ENCODE data around the gene ALK. TPM values are rescaled to one million over a fixed set of nuclear protein-coding genes. Genes with fewer than 3 reads are reported as not detected.

Gene ALK
- polyA plus RNA-seq, 3 donors, result not detected

- H2AFZ ChIP-seq (ENCODE audit: insufficient read depth, low read depth, low read length, poor library complexity, severe bottlenecking), result no peak overlapping the region
- no peak overlapping the region for H3K4me2 ChIP-seq (replicated peaks; ENCODE audit: extremely low read depth, low read length, poor library complexity, severe bottlenecking)
- no peaks in the 10 kb centered on the region for H3K36me3 Mint-ChIP-seq
- no peak overlapping the region for H3K4me3 ChIP-seq (replicated peaks in 1 of 3; ENCODE audit: low read depth in 2 of 3, low read length in 3 of 3)
- H3K9ac ChIP-seq (ENCODE audit: insufficient read depth, low read length, poor library complexity, severe bottlenecking), result no peak overlapping the region
- no peaks in the 10 kb centered on the region for H3K9me3 ChIP-seq (replicated peaks in 1 of 2; ENCODE audit: control insufficient read depth in 1 of 2, insufficient read depth in 1 of 2, low read length in 2 of 2)
- H3K27ac Mint-ChIP-seq, result no peak overlapping the region
- no peaks in the 10 kb centered on the region for H3K79me2 ChIP-seq (ENCODE audit: insufficient read depth, low read length)
- 97% methylated on average over 4 of the region's 5 CpGs for WGBS (ENCODE audit: insufficient coverage)
- H4K20me1 ChIP-seq (ENCODE audit: insufficient read depth, low read length), result no peaks in the 10 kb centered on the region
- H3K4me1 ChIP-seq (ENCODE audit: control insufficient read depth in 1 of 2, insufficient read depth in 2 of 2, low read length in 2 of 2), result no peaks in the 10 kb centered on the region
- no peak for DNase-seq
- intact Hi-C loops (cut with micrococcal nuclease), result no loop called here
- H3K9me3 Mint-ChIP-seq, result peaks cover 0 to under 1% (median 0%) of the 10 kb centered on the region in 7 donors
- peaks cover 0 to 2% of the 10 kb centered on the region in 2 donors for H3K27me3 ChIP-seq (ENCODE audit: control insufficient read depth in 2 of 2, insufficient read depth in 2 of 2, low read length in 2 of 2)
- no peaks in the 10 kb centered on the region for H3K4me1 Mint-ChIP-seq
- H3K4me3 Mint-ChIP-seq, result no peak overlapping the region
- no peak for TF ChIP-seq CTCF (IDR thresholded peaks at IDR 0.05)
- no peaks in the 10 kb centered on the region for H3K36me3 ChIP-seq (replicated peaks in 1 of 2; ENCODE audit: control insufficient read depth in 1 of 2, insufficient read depth in 2 of 2, low read length in 2 of 2)
- H3K27me3 Mint-ChIP-seq (ENCODE audit: low read depth in 3 of 3), result peaks cover 0 to 6% (median 1%) of the 10 kb centered on the region in 3 donors
- no peak overlapping the region for H3K27ac ChIP-seq (ENCODE audit: low read depth in 1 of 2, low read length in 2 of 2)
Measured at GRCh38 chr2:29374823-29375222, 546.6 kb downstream of the ALK start.

GRCh38 chr2:29373870-29374269, 547.5 kb downstream of the ALK start:
- Histone ChIP-seq H3K9ac (ENCODE audit: insufficient read depth, low read length, poor library complexity, severe bottlenecking) (no peak overlapping the region), H3K27ac (ENCODE audit: low read depth in 1 of 2, low read length in 2 of 2) (no peak overlapping the region), H3K4me1 (ENCODE audit: control insufficient read depth in 1 of 2, insufficient read depth in 2 of 2, low read length in 2 of 2) (no peaks in the 10 kb centered on the region), H3K27me3 (ENCODE audit: control insufficient read depth in 2 of 2, insufficient read depth in 2 of 2, low read length in 2 of 2) (peaks cover 0 to 2% of the 10 kb centered on the region in 2 donors), H3K4me2 (replicated peaks; ENCODE audit: extremely low read depth, low read length, poor library complexity, severe bottlenecking) (no peak overlapping the region), H3K79me2 (ENCODE audit: insufficient read depth, low read length) (no peaks in the 10 kb centered on the region), H4K20me1 (ENCODE audit: insufficient read depth, low read length) (no peaks in the 10 kb centered on the region), H3K4me3 (replicated peaks in 1 of 3; ENCODE audit: low read depth in 2 of 3, low read length in 3 of 3) (no peak overlapping the region), H3K36me3 (replicated peaks in 1 of 2; ENCODE audit: control insufficient read depth in 1 of 2, insufficient read depth in 2 of 2, low read length in 2 of 2) (no peaks in the 10 kb centered on the region), H2AFZ (ENCODE audit: insufficient read depth, low read depth, low read length, poor library complexity, severe bottlenecking) (no peak overlapping the region), H3K9me3 (replicated peaks in 1 of 2; ENCODE audit: control insufficient read depth in 1 of 2, insufficient read depth in 1 of 2, low read length in 2 of 2) (no peaks in the 10 kb centered on the region)
- Mint-ChIP-seq H3K27me3 (ENCODE audit: low read depth in 3 of 3) (peaks cover 0 to 6% (median 0%) of the 10 kb centered on the region in 3 donors), H3K36me3 (no peaks in the 10 kb centered on the region), H3K4me1 (no peaks in the 10 kb centered on the region), H3K9me3 (no peaks in the 10 kb centered on the region), H3K4me3 (no peak overlapping the region), H3K27ac (no peak overlapping the region)
- 88% methylated on average over 1 of the region's 3 CpGs for WGBS (ENCODE audit: insufficient coverage)
- no peak for DNase-seq
- no peak for TF ChIP-seq CTCF (IDR thresholded peaks at IDR 0.05)
- intact Hi-C loops (cut with micrococcal nuclease), result no loop called here

Data from CD14-positive monocyte (primary cell).